ENCODE measurements around the gene CTBP2. TPM values are rescaled to one million over a fixed set of nuclear protein-coding genes. Genes with fewer than 3 reads are reported as not detected.
A peak's percentile ranks its signal among the peaks of the same experiment; 100 is the strongest.

CTBP2 gene
- total RNA-seq, 4 donors from 2014 or later = 92.4 to 136 (median 125) TPM

- no peaks in the 10 kb centered on the region for H3K27me3 ChIP-seq
- TF ChIP-seq POLR2A (IDR thresholded peaks at IDR 0.05) = no peak
- no peak for TF ChIP-seq CTCF (IDR thresholded peaks at IDR 0.05)
- H3K4me3 ChIP-seq (replicated peaks in 1 of 3) = no peak overlapping the region
- H3K9me3 ChIP-seq = no peaks in the 10 kb centered on the region
- no peaks in the 10 kb centered on the region for H3K4me1 ChIP-seq
- WGBS, 2 donors = 92 to 97% methylated on average over 4 of the region's 4 CpGs
- H3K27ac ChIP-seq = no peak overlapping the region
- peaks cover 74 to 78% of the 10 kb centered on the region in 2 donors for H3K36me3 ChIP-seq
- intact Hi-C loops (cut with DNase I) = no loop called here
- no peak for DNase-seq
These were observed 167.0 kb downstream of the CTBP2 start for GRCh38 chr10:124993345-124993708.

- H3K36me3 ChIP-seq = peaks cover 71 to 73% of the 10 kb centered on the region in 2 donors
These were observed 167.7 kb downstream of the CTBP2 start for GRCh38 chr10:124992462-124993344.

GRCh38 chr10:124991835-124992234 lies 168.5 kb downstream of the CTBP2 start:
- H3K27ac ChIP-seq = no peak overlapping the region
- no peaks in the 10 kb centered on the region for H3K4me1 ChIP-seq
- H3K27me3 ChIP-seq = no peaks in the 10 kb centered on the region
- no peak overlapping the region for H3K4me3 ChIP-seq (replicated peaks in 1 of 3)
- TF ChIP-seq CTCF (IDR thresholded peaks at IDR 0.05) (no peak), POLR2A (IDR thresholded peaks at IDR 0.05) (no peak)
- H3K36me3 ChIP-seq = peaks cover 65 to 66% of the 10 kb centered on the region in 2 donors
- no peaks in the 10 kb centered on the region for H3K9me3 ChIP-seq
- WGBS, 2 donors = 94 to 95% methylated on average over 4 of the region's 4 CpGs
- no peak for DNase-seq
- intact Hi-C loops (cut with DNase I) = no loop called here

More at GRCh38 chr10:124992462-124993344, 167.7 kb downstream of the CTBP2 start:
- Histone ChIP-seq H3K4me3 (replicated peaks in 1 of 3) (no peak overlapping the region), H3K27me3 (no peaks in the 10 kb centered on the region), H3K9me3 (no peaks in the 10 kb centered on the region), H3K27ac (no peak overlapping the region), H3K4me1 (no peaks in the 10 kb centered on the region)
- TF ChIP-seq CTCF (IDR thresholded peaks at IDR 0.05) = peak; percentile 51 to 74 (median 68)
- TF ChIP-seq POLR2A (IDR thresholded peaks at IDR 0.05) = no peak
- DNase-seq = peak; percentile 65 to 68
- intact Hi-C loops (cut with DNase I) = no loop called here
- WGBS, 2 donors = 77% methylated on average over 20 of the region's 20 CpGs

DNA sequence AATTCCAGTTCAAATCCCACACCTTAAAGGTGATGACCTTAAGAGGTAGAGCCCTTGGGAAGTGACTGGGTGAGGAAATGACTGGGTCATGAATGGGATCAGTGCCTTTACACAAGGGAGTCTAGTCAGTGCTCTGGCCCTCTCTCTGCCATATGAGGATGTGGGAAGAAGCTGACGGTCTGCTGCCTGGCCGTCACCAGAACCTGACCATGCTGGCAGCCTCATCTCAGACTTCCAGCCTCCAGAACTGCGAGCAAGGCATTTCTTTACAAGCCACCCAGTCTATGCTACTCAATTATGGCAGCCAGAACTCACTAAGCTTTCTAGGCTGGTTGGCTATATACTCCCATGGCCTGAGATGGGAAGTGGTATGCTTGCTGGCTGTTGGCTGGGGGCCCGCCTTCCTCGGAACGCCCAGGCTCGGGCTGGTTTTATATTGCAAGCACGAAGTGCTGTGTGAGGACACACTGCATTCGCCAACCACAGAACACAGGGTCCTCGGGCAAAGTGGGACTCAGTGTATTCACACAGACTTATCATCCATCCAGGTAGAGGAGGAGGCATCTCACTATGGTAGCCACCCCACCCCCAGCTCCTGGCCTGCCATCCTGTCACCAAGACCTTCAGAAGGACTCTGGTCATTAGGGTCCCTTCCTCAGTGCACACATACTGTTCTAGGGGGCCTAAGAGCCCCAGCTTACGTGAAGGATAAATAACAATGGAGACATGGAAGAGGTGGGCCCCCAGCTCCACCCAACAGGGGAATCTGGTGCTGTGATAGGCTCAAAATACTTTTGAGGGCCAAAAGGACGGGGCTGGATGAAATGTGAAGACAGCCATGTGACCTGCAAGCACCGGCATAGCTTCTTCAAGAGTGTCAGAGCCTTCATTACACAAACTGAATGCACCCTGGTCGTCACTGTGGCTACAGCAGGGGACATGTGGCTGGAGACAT lies 169.4 kb downstream of the CTBP2 start:
- Histone ChIP-seq H3K36me3 (peaks cover 57 to 58% of the 10 kb centered on the region in 2 donors), H3K27me3 (no peaks in the 10 kb centered on the region), H3K9me3 (no peaks in the 10 kb centered on the region), H3K4me1 (no peaks in the 10 kb centered on the region), H3K4me3 (replicated peaks in 1 of 3) (no peak overlapping the region), H3K27ac (no peak overlapping the region)
- intact Hi-C loops (cut with DNase I) = no loop called here
- TF ChIP-seq CTCF (IDR thresholded peaks at IDR 0.05) (no peak), POLR2A (IDR thresholded peaks at IDR 0.05) (no peak)
- DNase-seq = no peak
- WGBS, 2 donors = 88 to 94% methylated on average over 13 to 14 of the region's 14 CpGs

All from thyroid gland (tissue), 4 donors.